NCI-H2227 treated with DMSO at 0.1 percent for 48 hours (cell line): ENCODE measurements around the gene NUP133.
A peak's percentile ranks its signal among the peaks of the same experiment; 100 is the strongest.
"Not testable (repeated sequence)": the region's sequence is repeated elsewhere in the genome, so short reads cannot be mapped to it uniquely, and the experiment has no call there.

ENCODE experiments used
- DNase-seq: peaks from one replicate; lab custom pipeline; 2025; lab: John Stamatoyannopoulos, UW

Gene NUP133

GRCh38 chr1:229509576-229509975 is 1.4 kb upstream of the NUP133 start:
- DNase-seq: no peak

DNA sequence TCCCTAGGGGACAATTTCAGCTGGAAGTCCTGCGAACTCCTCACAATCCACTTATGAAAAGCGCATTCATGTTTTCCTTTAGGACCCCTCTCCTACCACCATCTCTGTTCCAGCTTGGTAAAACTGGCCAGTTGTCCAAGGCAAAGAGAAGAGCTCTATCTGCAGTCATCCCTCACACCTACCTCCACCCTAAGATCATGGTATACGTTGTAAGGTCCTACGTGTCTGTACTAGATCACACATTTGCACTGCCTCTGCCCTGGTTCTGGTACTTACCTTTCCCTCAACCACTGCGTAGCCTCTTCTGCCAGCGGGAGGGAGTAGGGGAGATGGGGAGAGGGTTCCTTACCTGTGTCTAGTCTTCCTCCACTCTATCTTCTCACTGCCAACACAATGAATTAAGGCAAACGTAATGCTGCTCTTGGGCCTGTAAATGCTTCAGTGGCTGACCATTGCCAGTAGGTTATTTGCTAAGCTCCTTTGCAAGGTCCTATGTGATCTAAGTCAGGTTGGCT is 739 bp upstream of the NUP133 start:
- peak; percentile 25 for DNase-seq

- no peak for DNase-seq
Observed at GRCh38 chr1:229507502-229507901, 639 bp downstream of the NUP133 start.

DNA sequence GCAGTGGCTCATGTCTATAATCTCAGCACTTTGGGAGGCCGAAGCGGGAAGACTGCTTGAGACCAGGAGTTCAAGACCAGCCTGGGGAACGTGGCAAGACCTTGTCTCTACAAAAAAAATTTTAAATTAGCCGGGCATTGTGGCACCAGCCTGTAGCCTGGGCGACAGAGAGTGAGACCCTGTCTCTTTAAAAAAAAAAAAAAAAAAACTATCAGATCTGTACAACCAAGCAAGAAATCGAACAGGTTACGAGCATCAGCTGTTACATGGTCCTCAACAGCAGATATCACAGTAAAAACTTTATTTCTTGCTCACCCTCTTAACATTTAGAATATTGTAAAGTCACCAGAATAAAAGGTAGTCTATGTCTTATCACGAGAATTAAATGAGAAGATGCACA is 1.5 kb downstream of the NUP133 start:
- DNase-seq: no peak

- no peak for DNase-seq
Observed at GRCh38 chr1:229495782-229496181, 12.4 kb downstream of the NUP133 start.

GRCh38 chr1:229487181-229487580 is 21.0 kb downstream of the NUP133 start:
- no peak for DNase-seq

- no peak for DNase-seq
Observed at GRCh38 chr1:229485318-229485717, 22.8 kb downstream of the NUP133 start.

DNA sequence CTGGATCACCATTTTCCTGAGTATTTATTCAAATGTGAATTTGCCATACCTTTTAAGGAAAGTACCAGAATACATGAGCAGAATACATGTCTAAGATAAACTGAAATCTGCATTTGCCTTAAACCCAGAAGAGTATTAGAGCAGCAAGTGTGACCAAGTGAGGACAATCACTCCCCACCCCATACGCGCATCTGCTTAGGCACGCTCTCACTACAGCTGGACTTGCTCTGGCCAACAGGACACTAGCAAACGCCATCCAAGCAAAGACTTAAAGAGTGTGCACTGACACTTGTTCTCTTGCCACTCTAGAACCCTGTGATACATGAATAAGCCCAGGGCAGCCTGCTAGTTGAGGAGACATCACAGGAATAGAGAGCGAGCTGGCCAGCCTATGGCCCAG is 25.6 kb downstream of the NUP133 start:
- DNase-seq: no peak

- no peak for DNase-seq
Observed at GRCh38 chr1:229480495-229480894, 27.6 kb downstream of the NUP133 start.

GRCh38 chr1:229479660-229480399 is 28.3 kb downstream of the NUP133 start:
- no peak for DNase-seq

- DNase-seq: no peak
Observed at GRCh38 chr1:229478852-229479251, 29.3 kb downstream of the NUP133 start.

- DNase-seq: not testable (repeated sequence)
Observed at GRCh38 chr1:229475859-229476258, 32.3 kb downstream of the NUP133 start.

DNA sequence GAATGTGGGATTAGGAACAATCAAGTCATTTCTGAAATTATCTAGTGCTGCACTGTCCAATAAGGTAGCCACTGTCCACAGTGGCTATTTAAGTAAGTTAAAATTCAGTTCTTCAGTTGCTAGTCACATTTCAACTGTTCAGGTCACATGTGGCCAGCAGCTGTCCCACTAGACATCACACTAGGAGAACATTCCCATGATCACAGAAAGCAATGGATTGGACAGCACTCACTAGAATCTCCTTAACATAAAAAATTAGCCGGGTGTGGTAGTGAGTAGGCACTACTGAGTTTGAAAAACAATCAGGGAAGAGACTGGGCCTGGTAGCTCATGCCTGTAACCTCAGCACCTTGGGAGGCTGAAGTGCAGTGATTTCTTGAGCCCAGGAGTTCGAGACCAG is 33.6 kb downstream of the NUP133 start:
- no peak for DNase-seq

DNA sequence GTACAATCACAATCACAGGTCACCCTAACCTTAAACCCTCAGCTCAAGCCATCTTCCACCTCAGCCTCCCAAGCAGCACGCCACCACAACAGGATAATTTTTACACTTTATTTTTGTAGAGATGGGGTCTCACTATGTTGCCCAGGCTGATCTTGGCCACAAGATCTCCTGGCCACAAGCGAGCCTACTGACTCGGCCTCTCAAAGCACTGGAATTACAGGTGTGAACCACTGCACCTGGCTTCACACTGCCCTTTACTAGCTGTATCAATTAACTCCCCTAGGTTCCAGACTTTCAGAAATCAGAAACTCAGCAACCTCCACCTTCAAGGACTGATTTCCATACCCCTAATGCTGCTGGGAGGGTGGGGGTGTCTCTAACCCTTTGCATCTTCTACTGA is 37.0 kb downstream of the NUP133 start:
- no peak for DNase-seq

- no peak for DNase-seq
Observed at GRCh38 chr1:229470406-229471043, 37.6 kb downstream of the NUP133 start.

DNA sequence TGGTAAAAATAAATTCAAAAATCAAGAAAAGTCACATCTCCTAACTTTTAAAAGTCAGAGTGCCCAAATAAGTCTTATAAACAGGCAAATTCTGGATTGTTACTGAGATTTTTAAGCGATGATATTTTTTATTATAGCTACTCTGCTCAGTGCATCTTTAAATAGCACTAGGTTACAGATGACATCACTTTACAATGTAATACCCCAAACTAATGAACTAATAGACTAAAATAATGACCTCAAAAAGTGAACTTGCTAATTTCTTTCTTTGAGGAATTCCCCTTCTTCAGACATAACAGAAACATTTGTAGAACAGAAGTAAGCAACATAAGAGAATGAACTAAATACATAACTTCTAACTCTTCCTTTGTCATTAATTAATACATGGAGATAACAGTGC is 41.3 kb downstream of the NUP133 start:
- DNase-seq: no peak

GRCh38 chr1:229464672-229465071 is 43.5 kb downstream of the NUP133 start:
- DNase-seq: no peak

GRCh38 chr1:229461032-229461668 is 47.0 kb downstream of the NUP133 start:
- DNase-seq: no peak

DNA sequence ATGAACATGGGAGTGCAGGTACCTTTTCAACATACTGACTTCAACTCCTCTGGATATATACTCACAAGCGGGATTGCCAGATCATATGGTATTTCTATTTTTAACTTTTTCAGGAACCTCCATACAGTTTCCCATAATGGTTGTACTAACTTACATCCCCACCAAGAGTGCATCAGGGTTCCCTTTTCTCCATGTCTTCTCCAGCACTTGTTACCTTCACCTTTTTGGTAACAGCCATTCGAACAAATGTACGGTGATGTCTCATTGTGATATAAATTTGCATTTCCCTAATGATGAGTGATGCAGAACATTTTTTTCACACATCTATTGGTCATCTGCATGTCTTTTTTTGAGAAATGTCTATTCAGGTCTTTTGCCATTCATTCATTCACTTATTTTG is 48.3 kb downstream of the NUP133 start:
- no peak for DNase-seq

GRCh38 chr1:229457436-229457835 is 50.7 kb downstream of the NUP133 start:
- DNase-seq: no peak

- DNase-seq: no peak
Observed at GRCh38 chr1:229456016-229456415, 52.1 kb downstream of the NUP133 start.

GRCh38 chr1:229454056-229454455 is 54.1 kb downstream of the NUP133 start:
- DNase-seq: no peak
